HepG2 (cell line): Measurements from ENCODE around the gene SART1. TPM values are rescaled to one million over a fixed set of nuclear protein-coding genes. Genes with fewer than 3 reads are reported as not detected.
A peak's percentile ranks its signal among the peaks of the same experiment; 100 is the strongest.

Source experiments
- CEBPG ChIP-seq: IDR thresholded peaks from 2 replicates; pipeline ENCODE4 v1.6.1; 2016
- CENPT ChIP-seq: sonication (generic); formaldehyde crosslinking; IDR thresholded peaks from 2 replicates; pipeline ENCODE4 v1.8.0; 2022; ENCODE audit warnings: low read depth, mild to moderate bottlenecking, moderate library complexity, missing genetic modification reagents
- FOXA1 ChIP-seq, 2 experiments: fragments of 450-650 bp in 1 of 2; sonication (generic) in 1 of 2; formaldehyde crosslinking in 1 of 2; IDR thresholded peaks; 2 replicates each; pipeline versions ENCODE4 v1.4.0 to v1.6.1; 2016 to 2020; ENCODE audit warnings: missing genetic modification reagents in 1 of 2
- FOXA3 ChIP-seq: IDR thresholded peaks from 2 replicates; pipeline ENCODE4 v1.6.1; 2016; ENCODE audit warnings: missing genetic modification reagents, missing compliant biosample characterization
- KDM5A ChIP-seq: fragments of 200-600 bp; sonication (generic); IDR thresholded peaks from 2 replicates; pipeline ENCODE4 v1.7.0; 2018; ENCODE audit warnings: antibody characterized with exemption, mild to moderate bottlenecking, low read length, borderline replicate concordance
- KLF13 ChIP-seq: sonication (generic); formaldehyde crosslinking; IDR thresholded peaks from 2 replicates; pipeline ENCODE4 v1.4.0; 2020; ENCODE audit warnings: mild to moderate bottlenecking, missing genetic modification reagents
- LCORL ChIP-seq, 2 experiments: fragments of 450-650 bp in 1 of 2; sonication (generic) in 1 of 2; formaldehyde crosslinking in 1 of 2; IDR thresholded peaks; 2 replicates each; pipeline versions ENCODE4 v1.5.0 to v1.6.1; 2017 to 2020; ENCODE audit warnings: antibody characterized with exemption in 1 of 2, missing genetic modification reagents in 1 of 2
- SMAD3 ChIP-seq: sonication (generic); formaldehyde crosslinking; IDR thresholded peaks from 2 replicates; pipeline ENCODE4 v1.4.0; 2020; ENCODE audit warnings: missing genetic modification reagents
- SRY ChIP-seq: sonication (generic); formaldehyde crosslinking; IDR thresholded peaks from 2 replicates; pipeline ENCODE4 v1.8.0; 2022; ENCODE audit warnings: mild to moderate bottlenecking, missing genetic modification reagents
- ZKSCAN1 ChIP-seq: fragments of 150-350 bp; IDR thresholded peaks from 2 replicates; pipeline ENCODE4 v1.6.1; 2014; ENCODE audit warnings: low read length
- ZNF142 ChIP-seq: sonication (generic); formaldehyde crosslinking; IDR thresholded peaks from 2 replicates; pipeline ENCODE4 v1.4.0; 2020; ENCODE audit warnings: missing genetic modification reagents
- ZNF276 ChIP-seq: sonication (generic); formaldehyde crosslinking; IDR thresholded peaks from 2 replicates; pipeline ENCODE4 v1.4.0; 2020; ENCODE audit warnings: mild to moderate bottlenecking, low read depth, missing genetic modification reagents
- ZNF614 ChIP-seq: IDR thresholded peaks from 2 replicates; pipeline ENCODE4 v1.6.1; 2018; ENCODE audit warnings: missing biosample characterization, missing genetic modification reagents, inconsistent platforms, borderline replicate concordance
- polyA plus RNA-seq, 8 experiments: library from polyadenylated mRNA; depleted of rRNA in 3 of 8; stranded (reverse) in 7 of 8; unstranded in 1 of 8; fragments of >200 nt; fragmentation: Illumina TruSeq in 4 of 8; extraction: Trizol in 4 of 8; gene quantifications; 2 replicates each; pipeline versions ENCODE4 v1.2.1 to v1.2.3, GENCODE V29; 2011 to 2016; ENCODE audit warnings: low read depth in 4 of 8, missing spikeins in 1 of 8, mixed read lengths in 1 of 8; ENCODE audit not compliant: insufficient read depth in 1 of 8
- total RNA-seq, 5 experiments: library from RNA; depleted of rRNA; stranded (reverse); fragments of >200 nt; fragmentation: Illumina TruSeq; extraction: Trizol; gene quantifications; 2 replicates each; pipeline ENCODE4 v1.2.3, GENCODE V29; 2016; ENCODE audit warnings: low read depth in 1 of 5
- TF ChIP-seq, protein P1 (sequence below): sonication (generic); formaldehyde crosslinking; IDR thresholded peaks from 2 replicates; pipeline ENCODE4 v1.4.0; 2020; ENCODE audit warnings: missing genetic modification reagents
- TF ChIP-seq, protein P2 (sequence below): sonication (generic); formaldehyde crosslinking; IDR thresholded peaks from 2 replicates; pipeline ENCODE4 v1.8.1; 2023; ENCODE audit warnings: mild to moderate bottlenecking, missing genetic modification reagents
- TF ChIP-seq, protein P3 (sequence below): sonication (generic); formaldehyde crosslinking; IDR thresholded peaks from 2 replicates; pipeline ENCODE4 v1.5.0; 2020; ENCODE audit warnings: mild to moderate bottlenecking, low read depth, missing genetic modification reagents, borderline replicate concordance

The SART1 gene
- total and polyA plus RNA-seq, 2 of the 13 experiments (the other 11 are each of a cell fraction or from before 2014, with no cell fraction given) = 11.3 to 22.5 TPM

- TF ChIP-seq, protein P1, sequence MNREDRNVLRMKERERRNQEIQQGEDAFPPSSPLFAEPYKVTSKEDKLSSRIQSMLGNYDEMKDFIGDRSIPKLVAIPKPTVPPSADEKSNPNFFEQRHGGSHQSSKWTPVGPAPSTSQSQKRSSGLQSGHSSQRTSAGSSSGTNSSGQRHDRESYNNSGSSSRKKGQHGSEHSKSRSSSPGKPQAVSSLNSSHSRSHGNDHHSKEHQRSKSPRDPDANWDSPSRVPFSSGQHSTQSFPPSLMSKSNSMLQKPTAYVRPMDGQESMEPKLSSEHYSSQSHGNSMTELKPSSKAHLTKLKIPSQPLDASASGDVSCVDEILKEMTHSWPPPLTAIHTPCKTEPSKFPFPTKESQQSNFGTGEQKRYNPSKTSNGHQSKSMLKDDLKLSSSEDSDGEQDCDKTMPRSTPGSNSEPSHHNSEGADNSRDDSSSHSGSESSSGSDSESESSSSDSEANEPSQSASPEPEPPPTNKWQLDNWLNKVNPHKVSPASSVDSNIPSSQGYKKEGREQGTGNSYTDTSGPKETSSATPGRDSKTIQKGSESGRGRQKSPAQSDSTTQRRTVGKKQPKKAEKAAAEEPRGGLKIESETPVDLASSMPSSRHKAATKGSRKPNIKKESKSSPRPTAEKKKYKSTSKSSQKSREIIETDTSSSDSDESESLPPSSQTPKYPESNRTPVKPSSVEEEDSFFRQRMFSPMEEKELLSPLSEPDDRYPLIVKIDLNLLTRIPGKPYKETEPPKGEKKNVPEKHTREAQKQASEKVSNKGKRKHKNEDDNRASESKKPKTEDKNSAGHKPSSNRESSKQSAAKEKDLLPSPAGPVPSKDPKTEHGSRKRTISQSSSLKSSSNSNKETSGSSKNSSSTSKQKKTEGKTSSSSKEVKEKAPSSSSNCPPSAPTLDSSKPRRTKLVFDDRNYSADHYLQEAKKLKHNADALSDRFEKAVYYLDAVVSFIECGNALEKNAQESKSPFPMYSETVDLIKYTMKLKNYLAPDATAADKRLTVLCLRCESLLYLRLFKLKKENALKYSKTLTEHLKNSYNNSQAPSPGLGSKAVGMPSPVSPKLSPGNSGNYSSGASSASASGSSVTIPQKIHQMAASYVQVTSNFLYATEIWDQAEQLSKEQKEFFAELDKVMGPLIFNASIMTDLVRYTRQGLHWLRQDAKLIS (CRISPR knock-in tag) = no peak
- TF ChIP-seq LCORL (IDR thresholded peaks at IDR 0.05) = no peak
- no peak for TF ChIP-seq LCORL (CRISPR knock-in tag; IDR thresholded peaks at IDR 0.05)
- TF ChIP-seq SMAD3 (CRISPR knock-in tag) = no peak
- no peak for TF ChIP-seq KDM5A
- no peak for TF ChIP-seq CENPT (CRISPR knock-in tag)
- TF ChIP-seq KLF13 (CRISPR knock-in tag) = no peak
- no peak for TF ChIP-seq FOXA3 (CRISPR knock-in tag)
- TF ChIP-seq ZNF276 = no peak
- TF ChIP-seq, protein P2, sequence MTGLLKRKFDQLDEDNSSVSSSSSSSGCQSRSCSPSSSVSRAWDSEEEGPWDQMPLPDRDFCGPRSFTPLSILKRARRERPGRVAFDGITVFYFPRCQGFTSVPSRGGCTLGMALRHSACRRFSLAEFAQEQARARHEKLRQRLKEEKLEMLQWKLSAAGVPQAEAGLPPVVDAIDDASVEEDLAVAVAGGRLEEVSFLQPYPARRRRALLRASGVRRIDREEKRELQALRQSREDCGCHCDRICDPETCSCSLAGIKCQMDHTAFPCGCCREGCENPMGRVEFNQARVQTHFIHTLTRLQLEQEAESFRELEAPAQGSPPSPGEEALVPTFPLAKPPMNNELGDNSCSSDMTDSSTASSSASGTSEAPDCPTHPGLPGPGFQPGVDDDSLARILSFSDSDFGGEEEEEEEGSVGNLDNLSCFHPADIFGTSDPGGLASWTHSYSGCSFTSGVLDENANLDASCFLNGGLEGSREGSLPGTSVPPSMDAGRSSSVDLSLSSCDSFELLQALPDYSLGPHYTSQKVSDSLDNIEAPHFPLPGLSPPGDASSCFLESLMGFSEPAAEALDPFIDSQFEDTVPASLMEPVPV (CRISPR knock-in tag) = no peak
- TF ChIP-seq SRY (CRISPR knock-in tag) = no peak
- no peak for TF ChIP-seq ZNF614 (CRISPR knock-in tag)
- TF ChIP-seq ZNF142 (CRISPR knock-in tag) = 0 out of 2 replicates have a peak, but pooled peaks have one; percentile 32
- TF ChIP-seq, protein P3, sequence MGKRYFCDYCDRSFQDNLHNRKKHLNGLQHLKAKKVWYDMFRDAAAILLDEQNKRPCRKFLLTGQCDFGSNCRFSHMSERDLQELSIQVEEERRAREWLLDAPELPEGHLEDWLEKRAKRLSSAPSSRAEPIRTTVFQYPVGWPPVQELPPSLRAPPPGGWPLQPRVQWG (CRISPR knock-in tag) = no peak
- TF ChIP-seq CEBPG (CRISPR knock-in tag) = 0 out of 2 replicates have a peak, but pooled peaks have one; percentile 11
- no peak for TF ChIP-seq ZKSCAN1
- TF ChIP-seq FOXA1 (IDR thresholded peaks at IDR 0.05) = no peak
- TF ChIP-seq FOXA1 (CRISPR knock-in tag; IDR thresholded peaks at IDR 0.05) = no peak
Measured at GRCh38 chr11:66002648-66003225, 41.2 kb downstream of the SART1 start (continued).
